ENCODE results near the gene ARHGAP21. TPM values are rescaled to one million over a fixed set of nuclear protein-coding genes. Genes with fewer than 3 reads are reported as not detected.

The ARHGAP21 gene
- total RNA-seq, 2 experiments from 2014 or later = 19.7 to 25.9 TPM

DNA sequence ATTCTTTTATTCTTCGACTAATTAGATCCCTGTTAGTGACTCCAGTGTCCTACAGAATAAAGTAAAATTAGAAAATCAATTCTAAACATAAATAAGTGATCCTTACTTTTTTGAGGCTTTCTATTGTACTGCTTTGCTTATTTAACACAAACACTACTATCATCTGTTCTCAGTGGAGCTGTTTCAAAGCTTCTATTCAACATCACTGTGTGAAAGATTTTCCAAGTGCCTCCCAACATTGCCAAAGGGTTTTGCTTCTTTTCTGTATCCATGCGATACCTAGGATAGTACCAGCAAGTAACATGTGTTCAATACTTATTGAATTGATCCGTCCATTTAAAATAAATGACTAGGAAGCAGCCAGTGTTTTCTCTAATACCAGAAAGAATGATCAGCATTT lies 125.7 kb downstream of the ARHGAP21 start:
- POLR2A ChIA-PET = no interaction called here
- Mint-ChIP-seq H3K4me1 (peaks cover 12% of the 10 kb centered on the region), H3K27ac (no peak overlapping the region), H3K4me3 (no peak overlapping the region), H3K36me3 (ENCODE audit: low read depth) (peaks cover 47% of the 10 kb centered on the region), H3K27me3 (no peaks in the 10 kb centered on the region), H3K9me3 (ENCODE audit: low read depth) (no peaks in the 10 kb centered on the region)
- intact Hi-C loops (cut with DNase I, micrococcal nuclease) = no loop called here
- no peak for DNase-seq
- CTCF ChIA-PET = interaction anchor here (2.4 kb wide), 1 partner anchor 20 kb away, joined by 7 read pairs; no protein-coding TSS in a partner anchor
- no peak for ATAC-seq

- Mint-ChIP-seq H3K4me3 (no peak overlapping the region), H3K4me1 (peaks cover 7% of the 10 kb centered on the region), H3K27ac (no peak overlapping the region), H3K27me3 (no peaks in the 10 kb centered on the region), H3K9me3 (ENCODE audit: low read depth) (no peaks in the 10 kb centered on the region), H3K36me3 (ENCODE audit: low read depth) (peaks cover 42% of the 10 kb centered on the region)
- intact Hi-C loops (cut with DNase I, micrococcal nuclease) = no loop called here
- no peak for DNase-seq
- POLR2A ChIA-PET = no interaction called here
- ATAC-seq = no peak
- CTCF ChIA-PET = interaction anchor here (1.1 kb wide), 1 partner anchor 20 kb away, joined by 4 read pairs; no protein-coding TSS in a partner anchor
Observed at GRCh38 chr10:24597426-24597825, 126.3 kb downstream of the ARHGAP21 start.

DNA sequence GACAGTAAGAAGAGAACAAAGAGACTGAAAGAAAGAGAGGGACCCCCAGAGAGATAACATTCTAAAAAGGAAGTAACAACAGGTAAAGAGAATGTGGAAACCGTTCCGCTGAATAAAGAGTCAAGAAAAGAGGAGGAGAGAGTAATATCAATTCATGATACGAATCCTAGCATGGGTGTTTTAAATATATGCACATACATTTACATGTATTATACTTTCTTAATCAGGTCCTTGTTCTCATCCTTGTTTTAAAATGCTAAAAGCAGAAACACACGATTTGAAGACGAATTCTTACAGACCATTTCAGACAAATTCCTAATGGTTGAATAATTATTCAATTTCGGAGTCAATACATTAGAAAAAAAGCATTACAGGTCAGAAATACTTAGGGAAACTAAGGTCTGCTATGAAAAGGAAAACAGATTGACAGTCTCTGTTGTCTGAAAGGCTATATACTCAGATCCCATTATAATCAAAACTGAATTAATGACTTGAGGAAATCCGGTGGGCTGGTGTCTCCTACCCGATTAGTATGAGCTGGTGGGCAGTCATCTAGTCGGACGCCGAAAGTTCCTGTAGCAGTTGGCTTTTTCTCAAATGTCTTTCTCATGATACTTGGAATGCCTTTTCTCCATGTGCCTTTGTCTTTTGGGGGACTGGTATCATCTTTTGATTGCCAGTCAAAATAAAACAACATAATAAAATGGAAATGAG lies 127.3 kb downstream of the ARHGAP21 start:
- no peak overlapping the region for H3K4me3 Mint-ChIP-seq
- peaks cover 45% of the 10 kb centered on the region for H3K36me3 Mint-ChIP-seq (ENCODE audit: low read depth)
- H3K27me3 Mint-ChIP-seq = no peaks in the 10 kb centered on the region
- intact Hi-C loops (cut with DNase I, micrococcal nuclease) = no loop called here
- no peaks in the 10 kb centered on the region for H3K9me3 Mint-ChIP-seq (ENCODE audit: low read depth)
- ATAC-seq = no peak
- H3K4me1 Mint-ChIP-seq = peaks cover 4% of the 10 kb centered on the region
- CTCF ChIA-PET = interaction anchor here (1.1 kb wide), 1 partner anchor 21 kb away, joined by 4 read pairs; no protein-coding TSS in a partner anchor
- H3K27ac Mint-ChIP-seq = no peak overlapping the region
- POLR2A ChIA-PET = no interaction called here
- DNase-seq = no peak

DNA sequence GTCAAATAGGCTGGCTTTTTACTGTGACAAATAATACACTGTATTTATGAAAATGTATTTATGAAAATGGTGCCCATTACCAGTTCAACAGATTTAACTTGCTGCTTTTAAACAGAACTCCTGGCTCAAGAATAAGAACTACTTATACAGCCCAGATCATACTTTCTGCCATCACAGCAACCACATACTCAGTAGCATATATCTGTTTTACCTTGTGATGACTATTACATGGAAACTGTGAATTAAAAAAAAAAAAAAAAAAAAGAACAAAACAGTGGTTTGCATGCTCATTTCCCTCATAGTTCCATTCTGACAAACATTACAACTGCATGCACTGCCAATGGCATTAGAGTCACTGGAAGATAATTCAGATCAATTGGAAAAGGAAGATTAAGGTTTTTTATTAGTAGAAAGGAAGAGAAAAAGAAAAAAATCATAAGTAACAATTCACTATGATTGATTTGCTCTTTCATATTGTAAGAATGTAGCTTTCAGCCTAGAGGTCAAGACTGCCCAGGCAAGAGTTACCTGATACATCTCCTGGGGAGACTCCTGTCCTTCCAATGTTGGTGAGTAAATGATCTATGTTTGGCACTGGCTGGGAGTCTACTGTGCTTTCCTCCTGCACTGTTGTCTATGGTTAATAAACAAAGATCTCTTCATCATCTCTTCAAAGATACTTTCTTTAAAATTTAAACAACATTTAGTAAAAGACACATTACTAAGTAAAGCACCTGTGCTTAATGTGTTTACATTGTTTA lies 132.8 kb downstream of the ARHGAP21 start:
- peak; percentile 88 for ATAC-seq
- H3K27me3 Mint-ChIP-seq = no peaks in the 10 kb centered on the region
- DNase-seq = no peak
- no peak overlapping the region for H3K27ac Mint-ChIP-seq
- peaks cover 30% of the 10 kb centered on the region for H3K36me3 Mint-ChIP-seq (ENCODE audit: low read depth)
- H3K4me1 Mint-ChIP-seq = peaks cover 11% of the 10 kb centered on the region
- no peak overlapping the region for H3K4me3 Mint-ChIP-seq
- no peaks in the 10 kb centered on the region for H3K9me3 Mint-ChIP-seq (ENCODE audit: low read depth)
- ChIA-PET POLR2A (no interaction called here), CTCF (no interaction called here)
- intact Hi-C loops (cut with DNase I, micrococcal nuclease) = no loop called here

GRCh38 chr10:24589265-24589664 lies 134.4 kb downstream of the ARHGAP21 start:
- Mint-ChIP-seq H3K9me3 (ENCODE audit: low read depth) (no peaks in the 10 kb centered on the region), H3K27ac (no peak overlapping the region), H3K4me3 (no peak overlapping the region), H3K4me1 (peaks cover 11% of the 10 kb centered on the region), H3K27me3 (no peaks in the 10 kb centered on the region), H3K36me3 (ENCODE audit: low read depth) (peaks cover 36% of the 10 kb centered on the region)
- DNase-seq (no peak), ATAC-seq (no peak)
- POLR2A ChIA-PET = no interaction called here
- intact Hi-C loops (cut with DNase I, micrococcal nuclease) = no loop called here
- CTCF ChIA-PET = interaction anchor here (0.6 kb wide), 1 partner anchor 119 kb away, joined by 3 read pairs; no protein-coding TSS in a partner anchor

DNA sequence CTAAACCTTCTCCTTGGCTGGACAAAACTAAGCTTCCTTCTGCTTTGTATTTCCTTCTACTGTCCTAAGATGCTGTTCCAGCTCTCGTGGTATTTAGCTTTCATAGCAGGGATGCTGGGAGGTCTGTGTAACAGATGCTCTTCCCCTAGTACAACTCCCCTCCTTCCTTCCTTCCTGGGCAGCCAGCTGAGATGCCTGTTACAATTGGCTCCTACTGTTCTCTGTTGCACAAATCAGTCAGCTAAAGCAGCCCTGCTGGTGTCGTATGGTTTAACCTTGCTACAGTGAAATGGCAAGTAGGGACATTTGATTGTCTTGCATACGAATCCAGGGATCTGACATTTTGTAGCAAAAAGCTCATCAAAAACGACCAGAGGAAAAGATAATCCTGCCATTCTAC lies 143.8 kb downstream of the ARHGAP21 start:
- Mint-ChIP-seq H3K4me1 (peaks cover 6% of the 10 kb centered on the region), H3K27ac (no peak overlapping the region), H3K27me3 (peaks cover 7% of the 10 kb centered on the region), H3K36me3 (ENCODE audit: low read depth) (peaks cover 4% of the 10 kb centered on the region), H3K9me3 (ENCODE audit: low read depth) (no peaks in the 10 kb centered on the region), H3K4me3 (no peak overlapping the region)
- ATAC-seq = no peak
- DNase-seq = no peak
- POLR2A ChIA-PET = no interaction called here
- CTCF ChIA-PET = interaction anchor here (0.6 to 0.7 kb wide), 4 partner anchors 38 to 878 kb away, joined by 3 read pairs; no protein-coding TSS in a partner anchor
- intact Hi-C loops (cut with DNase I, micrococcal nuclease) = no loop called here

GRCh38 chr10:24579448-24579847 lies 144.2 kb downstream of the ARHGAP21 start:
- H3K36me3 Mint-ChIP-seq (ENCODE audit: low read depth) = peaks cover 2% of the 10 kb centered on the region
- no peaks in the 10 kb centered on the region for H3K9me3 Mint-ChIP-seq (ENCODE audit: low read depth)
- ChIA-PET CTCF (interaction anchor here (0.6 to 0.7 kb wide), 2 partner anchors 39 to 798 kb away, joined by 3 read pairs; no protein-coding TSS in a partner anchor), POLR2A (no interaction called here)
- intact Hi-C loops (cut with DNase I, micrococcal nuclease) = no loop called here
- H3K27me3 Mint-ChIP-seq = peaks cover 9% of the 10 kb centered on the region
- ATAC-seq (no peak), DNase-seq (no peak)
- H3K4me1 Mint-ChIP-seq = peaks cover 8% of the 10 kb centered on the region
- no peak overlapping the region for H3K27ac Mint-ChIP-seq
- no peak overlapping the region for H3K4me3 Mint-ChIP-seq

DNA sequence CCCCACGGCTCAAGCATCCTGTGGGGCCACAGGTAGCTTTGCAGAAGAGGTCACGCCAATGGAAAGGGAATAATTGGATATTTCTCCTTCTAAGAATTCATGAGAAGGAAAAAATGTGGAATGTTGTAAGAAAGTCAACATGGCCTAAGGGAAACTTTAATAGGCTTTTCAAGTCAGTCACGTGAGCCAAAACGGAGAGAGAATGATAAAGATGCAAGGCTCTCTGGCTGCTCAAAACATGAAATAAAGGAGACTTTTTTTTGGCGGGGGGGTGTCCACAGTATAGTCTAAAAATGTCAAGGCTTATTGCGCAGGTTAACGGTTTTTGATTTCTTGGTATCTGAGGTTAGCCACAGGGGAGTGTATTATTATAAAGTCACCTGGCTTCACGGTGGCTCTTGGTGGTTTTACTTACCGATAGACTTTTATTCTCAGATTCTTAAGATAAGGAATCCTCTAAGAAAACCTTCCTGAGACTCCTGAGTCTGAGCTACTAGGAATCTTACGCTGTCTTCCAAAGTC lies 148.1 kb downstream of the ARHGAP21 start:
- Mint-ChIP-seq H3K4me1 (peaks cover 11% of the 10 kb centered on the region), H3K27me3 (peaks cover 15% of the 10 kb centered on the region), H3K4me3 (no peak overlapping the region), H3K27ac (no peak overlapping the region), H3K9me3 (ENCODE audit: low read depth) (no peaks in the 10 kb centered on the region), H3K36me3 (ENCODE audit: low read depth) (no peaks in the 10 kb centered on the region)
- POLR2A ChIA-PET = no interaction called here
- intact Hi-C loops (cut with DNase I, micrococcal nuclease) = no loop called here
- CTCF ChIA-PET = interaction anchor here (0.8 kb wide), 1 partner anchor 388 kb away, joined by 4 read pairs; no protein-coding TSS in a partner anchor
- ATAC-seq (no peak), DNase-seq (no peak)

- CTCF ChIA-PET = no interaction called here
- Mint-ChIP-seq H3K27me3 (peaks cover 17% of the 10 kb centered on the region), H3K4me3 (no peak overlapping the region), H3K4me1 (peaks cover 11% of the 10 kb centered on the region), H3K36me3 (ENCODE audit: low read depth) (no peaks in the 10 kb centered on the region), H3K9me3 (ENCODE audit: low read depth) (no peaks in the 10 kb centered on the region), H3K27ac (no peak overlapping the region)
- DNase-seq (no peak), ATAC-seq (no peak)
- POLR2A ChIA-PET = no interaction called here
- intact Hi-C loops (cut with DNase I, micrococcal nuclease) = no loop called here
Observed at GRCh38 chr10:24574578-24575155, 149.0 kb downstream of the ARHGAP21 start.

- Mint-ChIP-seq H3K4me3 (no peak overlapping the region), H3K27ac (no peak overlapping the region), H3K9me3 (ENCODE audit: low read depth) (no peaks in the 10 kb centered on the region), H3K36me3 (ENCODE audit: low read depth) (no peaks in the 10 kb centered on the region), H3K4me1 (peaks cover 11% of the 10 kb centered on the region), H3K27me3 (peaks cover 17% of the 10 kb centered on the region)
- ChIA-PET CTCF (no interaction called here), POLR2A (no interaction called here)
- intact Hi-C loops (cut with DNase I, micrococcal nuclease) = no loop called here
- DNase-seq = no peak
- ATAC-seq = no peak
Observed at GRCh38 chr10:24574161-24574560, 149.5 kb downstream of the ARHGAP21 start.

- DNase-seq = no peak
- H3K9me3 Mint-ChIP-seq (ENCODE audit: low read depth) = no peaks in the 10 kb centered on the region
- H3K27me3 Mint-ChIP-seq = peaks cover 17% of the 10 kb centered on the region
- H3K4me1 Mint-ChIP-seq = peaks cover 11% of the 10 kb centered on the region
- no peak overlapping the region for H3K27ac Mint-ChIP-seq
- no peak overlapping the region for H3K4me3 Mint-ChIP-seq
- POLR2A ChIA-PET = interaction anchor here (0.7 kb wide), 1 partner anchor 128 kb away, joined by 3 read pairs; no protein-coding TSS in a partner anchor
- CTCF ChIA-PET = interaction anchor here (0.6 to 1.0 kb wide), 3 partner anchors 15 to 1155 kb away, joined by 3 read pairs; no protein-coding TSS in a partner anchor
- intact Hi-C loops (cut with DNase I, micrococcal nuclease) = no loop called here
- H3K36me3 Mint-ChIP-seq (ENCODE audit: low read depth) = no peaks in the 10 kb centered on the region
- no peak for ATAC-seq
Observed at GRCh38 chr10:24571870-24572450, 151.7 kb downstream of the ARHGAP21 start.

Measured in activated CD4-positive, alpha-beta T cell treated with anti-CD3 and anti-CD28 coated beads for 36 hours (primary cell).